Ovary (tissue), 3 donors: ENCODE data around the gene APOD.

Experiments used
- CTCF ChIP-seq, 3 donors: fragments of 450-650 bp in 2 of 3; fragments of 200-600 bp in 1 of 3; IDR thresholded peaks; one replicate each; pipeline versions ENCODE4 v1.5.1 to v1.8.0; 2016 to 2022; ENCODE audit warnings: antibody characterized with exemption in 3 of 3, mild to moderate bottlenecking in 1 of 3
- EP300 ChIP-seq: sonication (generic); formaldehyde crosslinking; IDR thresholded peaks from one replicate; pipeline ENCODE4 v1.6.1; 2017; ENCODE audit warnings: antibody characterized with exemption
- POLR2A ChIP-seq: fragments of 450-650 bp; IDR thresholded peaks from one replicate; pipeline ENCODE4 v1.6.1; 2017; ENCODE audit warnings: antibody characterized with exemption, mild to moderate bottlenecking, moderate library complexity
- donor health status: DM: no; HTN: no; CAD: no.

- TF ChIP-seq EP300 (no peak), CTCF (IDR thresholded peaks at IDR 0.05) (no peak), POLR2A (no peak)
Observed at GRCh38 chr3:195573611-195574496, 9.9 kb downstream of the APOD start.
